NCI-H526 treated with DMSO at 0.1 percent for 48 hours (cell line): Measurements from ENCODE around the gene DUS2.

ENCODE experiments used
- DNase-seq: peaks from one replicate; lab custom pipeline; 2025; lab: John Stamatoyannopoulos, UW

Gene DUS2

DNA sequence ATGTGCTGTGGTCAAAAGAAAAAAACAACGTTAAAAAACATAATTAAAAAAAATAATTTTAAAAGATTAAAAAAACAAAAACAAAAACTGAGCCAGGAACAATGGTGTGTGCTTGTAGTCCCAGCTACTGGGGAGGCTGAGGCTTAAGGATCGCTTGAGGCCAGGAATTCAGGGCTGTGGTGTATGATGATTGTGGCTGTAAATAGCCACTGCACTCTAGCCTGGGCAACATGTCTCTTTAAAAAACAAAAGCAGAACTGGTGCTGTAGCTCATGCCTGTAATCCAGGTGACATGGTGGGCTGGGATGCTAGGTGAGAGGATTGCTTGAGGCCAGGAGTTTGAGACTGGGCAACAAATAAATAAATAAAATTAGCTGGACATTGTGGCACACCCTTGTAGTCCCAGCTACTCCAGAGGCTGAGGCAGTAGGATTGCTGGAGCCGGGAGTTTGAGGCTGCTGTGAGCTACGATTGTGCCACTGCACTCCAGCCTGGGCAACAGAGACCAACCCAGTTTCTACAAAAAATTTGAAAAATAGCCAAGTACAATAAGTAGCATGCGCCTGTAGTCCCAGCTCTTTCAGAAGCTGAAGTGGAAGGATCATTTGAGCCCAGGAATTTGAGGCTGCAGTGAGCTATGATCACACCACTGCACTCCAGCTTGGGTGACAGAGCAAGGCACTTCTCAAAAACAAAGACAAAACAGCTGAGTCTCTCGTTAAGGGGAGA, 105.7 kb downstream of the DUS2 start:
- DNase-seq = no peak
